ENCODE results near the gene TBC1D16.
A peak's percentile ranks its signal among the peaks of the same experiment; 100 is the strongest.

Gene TBC1D16

GRCh38 chr17:79949656-79950209 lies 85.9 kb downstream of the TBC1D16 start:
- no peak for DNase-seq

- no peak for DNase-seq
Observed at GRCh38 chr17:79948945-79949655, 86.6 kb downstream of the TBC1D16 start.

- DNase-seq, result no peak
Observed at GRCh38 chr17:79948406-79948944, 87.2 kb downstream of the TBC1D16 start.

- no peak for DNase-seq
Observed at GRCh38 chr17:79947351-79948031, 88.2 kb downstream of the TBC1D16 start.

GRCh38 chr17:79946352-79947231 lies 89.1 kb downstream of the TBC1D16 start:
- DNase-seq, result no peak

- no peak for DNase-seq
Observed at GRCh38 chr17:79945591-79946255, 89.9 kb downstream of the TBC1D16 start.

GRCh38 chr17:79944821-79945391 lies 90.8 kb downstream of the TBC1D16 start:
- no peak for DNase-seq

GRCh38 chr17:79944251-79944812 lies 91.3 kb downstream of the TBC1D16 start:
- DNase-seq, result no peak

- DNase-seq, result no peak
Observed at GRCh38 chr17:79943347-79944241, 92.1 kb downstream of the TBC1D16 start.

- peak; percentile 45 to 73 (median 58) for DNase-seq
Observed at GRCh38 chr17:79942591-79943346, 92.9 kb downstream of the TBC1D16 start.

GRCh38 chr17:79942011-79942405 lies 93.7 kb downstream of the TBC1D16 start:
- no peak for DNase-seq

- no peak for DNase-seq
Observed at GRCh38 chr17:79941088-79942010, 94.3 kb downstream of the TBC1D16 start.

- no peak for DNase-seq
Observed at GRCh38 chr17:79940459-79941087, 95.1 kb downstream of the TBC1D16 start.

- DNase-seq, result no peak
Observed at GRCh38 chr17:79939755-79940458, 95.8 kb downstream of the TBC1D16 start.

GRCh38 chr17:79939094-79939435 lies 96.6 kb downstream of the TBC1D16 start:
- no peak for DNase-seq

- no peak for DNase-seq
Observed at GRCh38 chr17:79938336-79939093, 97.2 kb downstream of the TBC1D16 start.
